Stimulated activated CD8-positive, alpha-beta memory T cell treated with anti-CD3 and anti-CD28 coated beads, Interleukin-4, amount 100 ng/mL, for 24 hours (primary cell): Measurements from ENCODE around the gene FCGR3A.
"Not testable (repeated sequence)": the region's sequence is repeated elsewhere in the genome, so short reads cannot be mapped to it uniquely, and the experiment has no call there.

ENCODE experiments used
- DNase-seq: peaks from one replicate; pipeline ENCODE4 v3.0.0-alpha.2; 2020; ENCODE audit warnings: low read depth

FCGR3A gene

GRCh38 chr1:161530158-161530557 lies 19.5 kb downstream of the FCGR3A start:
- DNase-seq = peak; percentile 43

GRCh38 chr1:161529463-161530104 lies 20.0 kb downstream of the FCGR3A start:
- not testable (repeated sequence) for DNase-seq

GRCh38 chr1:161528550-161528949 lies 21.1 kb downstream of the FCGR3A start:
- DNase-seq = not testable (repeated sequence)

GRCh38 chr1:161525918-161526317 lies 23.7 kb downstream of the FCGR3A start:
- DNase-seq = not testable (repeated sequence)

GRCh38 chr1:161525321-161525720 lies 24.3 kb downstream of the FCGR3A start:
- not testable (repeated sequence) for DNase-seq

- DNase-seq = not testable (repeated sequence)
Observed at GRCh38 chr1:161524742-161525291, 24.8 kb downstream of the FCGR3A start.

- peak; percentile 50 for DNase-seq
Observed at GRCh38 chr1:161523817-161524741, 25.5 kb downstream of the FCGR3A start, which contains the start of gene HSPA6. HSPA6 (plus strand) TSS chr1:161524540; CDS start chr1:161524659, 119 bp downstream.

GRCh38 chr1:161523041-161523816 lies 26.4 kb downstream of the FCGR3A start:
- not testable (repeated sequence) for DNase-seq

- DNase-seq = not testable (repeated sequence)
Observed at GRCh38 chr1:161513953-161514352, 35.7 kb downstream of the FCGR3A start.

GRCh38 chr1:161513448-161513780 lies 36.2 kb downstream of the FCGR3A start:
- DNase-seq = not testable (repeated sequence)

- not testable (repeated sequence) for DNase-seq
Observed at GRCh38 chr1:161512636-161513447, 36.8 kb downstream of the FCGR3A start.

GRCh38 chr1:161511756-161512060 lies 37.9 kb downstream of the FCGR3A start:
- no peak for DNase-seq

GRCh38 chr1:161511018-161511755 lies 38.4 kb downstream of the FCGR3A start:
- no peak for DNase-seq

- DNase-seq = no peak
Observed at GRCh38 chr1:161510477-161510876, 39.1 kb downstream of the FCGR3A start.

- DNase-seq = no peak
Observed at GRCh38 chr1:161506336-161507223, 43.0 kb downstream of the FCGR3A start.

GRCh38 chr1:161505686-161506085 lies 43.9 kb downstream of the FCGR3A start:
- DNase-seq = no peak

- DNase-seq = no peak
Observed at GRCh38 chr1:161503394-161503748, 46.2 kb downstream of the FCGR3A start.

GRCh38 chr1:161502641-161503393 lies 46.8 kb downstream of the FCGR3A start:
- no peak for DNase-seq

- DNase-seq = no peak
Observed at GRCh38 chr1:161502181-161502580, 47.4 kb downstream of the FCGR3A start.
